ENCODE measurements around the gene PKP2.

Gene PKP2

DNA sequence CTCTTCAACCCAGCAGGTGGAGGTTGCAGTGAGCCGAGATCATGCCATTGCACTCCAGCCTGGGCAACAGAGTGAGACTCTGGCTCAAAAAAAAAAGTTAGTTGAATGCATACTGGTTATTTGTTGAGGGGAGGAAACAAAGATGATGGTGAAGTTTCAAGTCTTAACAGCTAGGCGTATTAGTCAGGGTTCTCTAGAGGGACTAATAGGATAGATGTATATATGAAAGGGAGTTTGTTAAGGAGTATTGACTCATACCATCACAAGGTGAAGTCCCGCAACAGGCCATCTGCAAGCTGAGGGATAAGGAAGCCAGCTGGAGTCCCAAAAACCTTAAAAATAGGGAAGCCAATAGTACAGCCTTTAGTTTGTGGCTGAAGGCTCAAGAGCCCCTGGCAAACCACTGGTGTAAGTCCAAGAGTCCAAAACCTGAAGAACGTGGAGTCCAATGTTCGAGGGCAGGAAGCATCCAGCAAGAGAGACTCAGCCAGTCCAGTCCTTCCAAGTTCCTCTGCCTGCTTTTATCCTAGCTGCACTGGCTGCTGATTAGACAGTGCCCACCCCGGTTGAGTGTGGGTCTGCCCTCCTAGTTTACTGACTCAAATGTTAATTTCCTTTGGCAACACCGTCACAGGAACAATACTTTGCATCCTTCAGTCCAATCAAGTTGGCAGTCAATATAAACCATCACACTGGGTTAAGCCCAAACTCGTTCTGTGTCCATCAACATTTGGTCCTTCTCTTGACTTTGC lies 26.1 kb upstream of the PKP2 start:
- H3K36me3 ChIP-seq = no peaks in the 10 kb centered on the region
- no peak overlapping the region for H3K4me3 ChIP-seq (ENCODE audit: low read depth in 1 of 2, low read length in 1 of 2)
- no peak overlapping the region for H3K27ac ChIP-seq
- H3K27me3 ChIP-seq = no peaks in the 10 kb centered on the region
- no peaks in the 10 kb centered on the region for H3K9me3 ChIP-seq
- H3K4me1 ChIP-seq (ENCODE audit: control insufficient read depth in 1 of 2, insufficient read depth in 1 of 2, low read depth in 1 of 2, low read length in 1 of 2) = no peaks in the 10 kb centered on the region
- TF ChIP-seq, protein P1, sequence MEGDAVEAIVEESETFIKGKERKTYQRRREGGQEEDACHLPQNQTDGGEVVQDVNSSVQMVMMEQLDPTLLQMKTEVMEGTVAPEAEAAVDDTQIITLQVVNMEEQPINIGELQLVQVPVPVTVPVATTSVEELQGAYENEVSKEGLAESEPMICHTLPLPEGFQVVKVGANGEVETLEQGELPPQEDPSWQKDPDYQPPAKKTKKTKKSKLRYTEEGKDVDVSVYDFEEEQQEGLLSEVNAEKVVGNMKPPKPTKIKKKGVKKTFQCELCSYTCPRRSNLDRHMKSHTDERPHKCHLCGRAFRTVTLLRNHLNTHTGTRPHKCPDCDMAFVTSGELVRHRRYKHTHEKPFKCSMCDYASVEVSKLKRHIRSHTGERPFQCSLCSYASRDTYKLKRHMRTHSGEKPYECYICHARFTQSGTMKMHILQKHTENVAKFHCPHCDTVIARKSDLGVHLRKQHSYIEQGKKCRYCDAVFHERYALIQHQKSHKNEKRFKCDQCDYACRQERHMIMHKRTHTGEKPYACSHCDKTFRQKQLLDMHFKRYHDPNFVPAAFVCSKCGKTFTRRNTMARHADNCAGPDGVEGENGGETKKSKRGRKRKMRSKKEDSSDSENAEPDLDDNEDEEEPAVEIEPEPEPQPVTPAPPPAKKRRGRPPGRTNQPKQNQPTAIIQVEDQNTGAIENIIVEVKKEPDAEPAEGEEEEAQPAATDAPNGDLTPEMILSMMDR (IDR thresholded peaks at IDR 0.05) = no peak

DNA sequence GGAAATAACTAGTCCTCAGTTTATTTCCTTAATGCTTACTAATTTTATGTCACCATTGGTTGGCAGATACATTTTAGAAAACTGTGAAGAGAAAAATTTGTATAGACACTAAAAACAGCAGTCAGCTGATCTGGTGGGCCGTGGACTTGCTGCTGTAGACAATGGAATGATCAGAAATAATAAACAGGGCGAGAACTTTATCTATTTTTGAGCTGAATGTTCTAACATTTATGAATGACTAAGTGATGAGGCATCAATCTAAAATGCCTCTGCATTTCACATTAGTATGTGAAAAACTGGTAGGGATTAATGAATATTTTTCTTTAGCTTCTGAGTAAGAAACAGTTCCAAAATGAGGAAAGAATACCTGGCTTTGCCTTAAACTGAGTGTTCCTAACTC lies 24.8 kb upstream of the PKP2 start:
- Histone ChIP-seq H3K36me3 (no peaks in the 10 kb centered on the region), H3K4me1 (ENCODE audit: control insufficient read depth in 1 of 2, insufficient read depth in 1 of 2, low read depth in 1 of 2, low read length in 1 of 2) (no peaks in the 10 kb centered on the region), H3K27me3 (no peaks in the 10 kb centered on the region), H3K9me3 (no peaks in the 10 kb centered on the region), H3K27ac (no peak overlapping the region), H3K4me3 (ENCODE audit: low read depth in 1 of 2, low read length in 1 of 2) (no peak overlapping the region)
- TF ChIP-seq, protein P1 (IDR thresholded peaks at IDR 0.05) = no peak

DNA sequence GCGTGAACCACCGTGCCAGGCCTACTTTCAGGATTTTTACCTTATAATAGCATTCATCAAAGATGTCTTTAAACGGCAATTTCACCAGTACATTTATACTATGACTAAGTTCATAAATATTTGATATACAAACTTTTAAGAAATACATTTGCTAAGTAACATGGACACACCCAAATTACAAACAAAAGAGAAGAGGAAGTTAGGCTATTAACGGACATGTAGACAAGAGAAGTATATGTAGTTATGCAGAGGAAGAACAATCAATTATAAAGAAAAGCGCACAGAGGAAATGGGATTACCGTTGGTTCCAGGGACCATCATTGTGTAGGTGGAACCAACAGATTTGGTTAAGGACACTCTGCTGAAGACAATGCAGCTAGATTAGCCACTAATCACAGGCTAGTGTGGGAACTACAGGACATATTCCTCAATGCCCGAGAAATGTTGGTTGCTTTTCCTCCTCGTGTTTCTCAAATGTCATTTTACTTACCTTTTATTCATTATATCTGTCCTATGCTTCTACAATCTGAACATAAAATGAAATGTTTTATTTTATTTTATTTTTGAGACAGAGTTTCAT lies 24.0 kb upstream of the PKP2 start:
- TF ChIP-seq, protein P1 (IDR thresholded peaks at IDR 0.05) = no peak

DNA sequence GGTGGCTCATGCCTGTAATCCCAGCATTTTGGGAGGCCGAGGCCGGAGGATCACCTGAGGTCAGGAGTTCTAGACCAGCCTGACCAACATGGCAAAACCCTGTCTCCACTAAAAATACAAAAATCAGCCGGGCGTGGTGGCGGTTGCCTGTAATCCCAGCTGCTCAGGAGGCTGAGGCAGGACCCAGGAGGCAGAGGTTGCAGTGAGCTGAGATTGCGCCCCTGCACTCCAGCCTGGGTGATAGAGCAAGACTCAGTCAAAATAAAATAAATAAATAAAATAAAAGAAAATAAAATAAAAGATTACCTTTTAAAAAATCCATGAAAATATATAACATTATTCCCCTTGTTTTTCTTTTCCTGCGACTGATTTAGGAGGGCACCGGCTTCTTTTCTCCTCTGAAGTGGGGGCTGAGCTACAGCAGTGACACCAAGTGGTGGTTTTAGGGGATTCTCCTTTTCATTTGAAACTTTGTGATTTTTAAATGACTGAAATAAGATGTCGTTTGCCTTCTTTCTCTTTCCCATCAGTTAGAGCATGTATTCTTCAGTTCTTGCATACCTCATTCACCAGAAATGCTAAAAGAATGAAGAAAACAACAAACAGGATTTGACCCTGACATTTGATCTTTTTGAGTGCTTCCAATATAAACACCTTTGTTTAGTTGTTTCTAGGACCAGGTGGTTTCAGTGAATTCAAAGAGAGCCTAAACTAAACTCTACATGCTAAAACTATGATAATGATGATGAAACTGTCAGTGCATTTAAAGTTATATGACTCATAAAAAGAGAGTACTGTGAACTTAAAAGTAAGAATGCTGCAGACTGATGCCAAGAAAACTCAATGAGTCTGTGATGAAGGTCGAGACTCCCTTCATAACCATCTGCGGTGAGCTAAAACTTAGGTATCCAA lies 22.6 kb upstream of the PKP2 start:
- no peaks in the 10 kb centered on the region for H3K27me3 ChIP-seq
- no peaks in the 10 kb centered on the region for H3K36me3 ChIP-seq
- H3K4me1 ChIP-seq (ENCODE audit: control insufficient read depth in 1 of 2, insufficient read depth in 1 of 2, low read depth in 1 of 2, low read length in 1 of 2) = no peaks in the 10 kb centered on the region
- no peak overlapping the region for H3K27ac ChIP-seq
- H3K9me3 ChIP-seq = no peaks in the 10 kb centered on the region
- TF ChIP-seq, protein P1 (IDR thresholded peaks at IDR 0.05) = no peak
- no peak overlapping the region for H3K4me3 ChIP-seq (ENCODE audit: low read depth in 1 of 2, low read length in 1 of 2)

More for the DNA sequence above, 24.0 kb upstream of the PKP2 start:
- Histone ChIP-seq H3K27ac (no peak overlapping the region), H3K27me3 (no peaks in the 10 kb centered on the region), H3K9me3 (no peaks in the 10 kb centered on the region), H3K4me3 (ENCODE audit: low read depth in 1 of 2, low read length in 1 of 2) (no peak overlapping the region), H3K4me1 (ENCODE audit: control insufficient read depth in 1 of 2, insufficient read depth in 1 of 2, low read depth in 1 of 2, low read length in 1 of 2) (no peaks in the 10 kb centered on the region), H3K36me3 (no peaks in the 10 kb centered on the region)

- Histone ChIP-seq H3K27me3 (no peaks in the 10 kb centered on the region), H3K4me3 (ENCODE audit: low read depth in 1 of 2, low read length in 1 of 2) (no peak overlapping the region), H3K27ac (no peak overlapping the region), H3K4me1 (ENCODE audit: control insufficient read depth in 1 of 2, insufficient read depth in 1 of 2, low read depth in 1 of 2, low read length in 1 of 2) (no peaks in the 10 kb centered on the region), H3K36me3 (no peaks in the 10 kb centered on the region), H3K9me3 (no peaks in the 10 kb centered on the region)
- TF ChIP-seq, protein P1 (IDR thresholded peaks at IDR 0.05) = no peak
Measured at GRCh38 chr12:32917094-32917611, 20.6 kb upstream of the PKP2 start.
